DLD1 (cell line): ENCODE data around the gene SMPD3.

ENCODE experiments used
- in situ Hi-C: cut with HindIII; loops from 2 replicates; pipeline ENCODE4 v1.10.0; 2017; ENCODE audit warnings: low sequenced_read_pairs

SMPD3 gene

DNA sequence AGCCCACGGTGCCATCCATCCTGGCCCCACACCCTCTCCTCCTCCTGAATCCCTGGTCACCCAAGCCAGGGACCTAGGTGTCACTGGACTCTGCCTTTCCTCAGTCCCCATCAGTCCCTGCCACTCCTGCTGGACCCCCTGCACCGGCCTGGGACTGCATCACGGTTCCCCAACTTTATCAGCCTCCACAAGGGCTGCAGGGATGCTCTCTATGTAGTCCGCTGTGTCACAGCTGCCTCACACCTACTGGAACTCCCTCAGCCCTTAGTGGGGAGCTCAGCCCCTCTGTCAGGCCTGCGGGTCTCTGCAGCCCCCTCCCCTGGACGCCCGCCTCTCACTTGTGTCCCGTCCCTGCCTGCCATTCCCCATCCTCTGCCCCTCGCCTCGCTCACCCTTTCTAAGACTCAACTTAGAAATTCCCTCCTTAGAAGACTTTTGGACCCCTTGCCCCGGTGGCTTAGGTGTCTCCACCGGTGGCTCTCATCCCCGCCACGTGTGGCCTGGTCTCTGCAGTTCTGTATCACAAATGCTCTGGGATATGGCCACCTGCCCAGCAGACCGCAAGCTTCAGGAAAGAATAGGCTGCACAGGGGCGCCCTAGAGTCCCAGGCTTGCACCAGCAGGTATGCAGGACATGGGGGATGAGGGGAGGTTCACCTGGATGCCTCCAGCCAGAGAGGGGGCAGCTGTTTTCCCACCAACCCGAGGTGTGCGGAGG, 74.6 kb downstream of the SMPD3 start:
- in situ Hi-C loops = loop anchor here (10.0 kb wide), 1 partner anchor 51 kb away; no protein-coding TSS in a partner anchor

- in situ Hi-C loops = loop anchor here (10.0 kb wide), 1 partner anchor 52 kb away; no protein-coding TSS in a partner anchor
These were observed 75.5 kb downstream of the SMPD3 start for GRCh38 chr16:68372806-68373205.

- in situ Hi-C loops = loop anchor here (10.0 kb wide), 1 partner anchor 52 kb away; no protein-coding TSS in a partner anchor
These were observed 76.0 kb downstream of the SMPD3 start for GRCh38 chr16:68372381-68372720.

- in situ Hi-C loops = loop anchor here (10.0 kb wide), 1 partner anchor 53 kb away; no protein-coding TSS in a partner anchor
These were observed 76.5 kb downstream of the SMPD3 start for GRCh38 chr16:68371706-68372380.

- in situ Hi-C loops = loop anchor here (10.0 kb wide), 1 partner anchor 54 kb away; no protein-coding TSS in a partner anchor
These were observed 77.0 kb downstream of the SMPD3 start for GRCh38 chr16:68371276-68371651.

- in situ Hi-C loops = loop anchor here (10.0 kb wide), 1 partner anchor 54 kb away; no protein-coding TSS in a partner anchor
These were observed 77.6 kb downstream of the SMPD3 start for GRCh38 chr16:68370581-68371275.

GRCh38 chr16:68369697-68370580, 78.4 kb downstream of the SMPD3 start:
- in situ Hi-C loops = loop anchor here (10.0 kb wide), 1 partner anchor 55 kb away; no protein-coding TSS in a partner anchor

DNA sequence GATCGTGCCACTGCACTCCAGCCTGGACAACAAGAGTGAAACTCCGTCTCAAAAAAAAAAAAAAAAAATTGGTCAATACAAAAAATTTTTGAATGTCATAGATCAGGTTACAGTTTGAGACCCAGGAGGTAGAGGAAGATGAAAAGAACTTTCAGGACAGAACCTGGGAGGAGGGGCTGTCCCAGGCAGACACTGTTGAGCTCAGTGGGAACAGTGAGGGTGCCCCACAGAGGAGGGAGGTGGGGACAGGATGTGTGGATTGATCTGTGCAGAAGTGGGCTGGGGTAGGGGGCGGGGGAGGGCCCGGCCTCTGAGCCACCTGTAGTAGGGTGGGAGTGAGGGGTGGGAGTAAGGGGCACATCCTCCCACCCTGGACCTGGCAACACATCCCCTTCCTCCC, 79.1 kb downstream of the SMPD3 start:
- in situ Hi-C loops = no loop called here

DNA sequence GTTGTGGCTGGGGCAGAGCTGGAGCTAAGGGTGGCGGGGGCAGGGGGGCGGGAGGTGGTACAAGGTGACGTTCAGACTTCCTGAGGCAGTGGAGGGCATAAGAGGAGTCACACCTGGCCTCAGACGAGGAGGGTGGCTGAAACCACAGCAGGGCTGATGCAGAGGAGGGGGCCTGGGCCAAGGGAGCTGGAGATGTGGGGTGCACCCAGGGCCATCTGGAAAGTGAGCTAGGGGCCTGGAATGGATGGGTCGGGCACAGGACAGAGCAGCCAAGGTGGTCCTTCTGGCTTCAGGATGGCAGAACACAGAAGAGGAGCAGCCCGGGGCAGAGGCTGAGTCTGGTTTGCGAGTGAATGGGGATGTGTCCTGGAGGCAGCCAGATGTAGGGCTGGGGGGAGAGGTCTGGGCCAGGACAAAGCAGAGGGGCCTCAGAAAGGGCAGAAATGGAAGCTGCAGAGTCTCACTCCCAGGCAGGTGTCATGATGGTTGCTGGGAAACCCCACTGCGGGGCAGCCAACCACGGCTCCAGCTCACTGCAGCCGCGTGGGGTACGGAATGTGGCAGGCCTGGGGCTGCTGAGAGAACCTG, 79.9 kb downstream of the SMPD3 start:
- in situ Hi-C loops = no loop called here

DNA sequence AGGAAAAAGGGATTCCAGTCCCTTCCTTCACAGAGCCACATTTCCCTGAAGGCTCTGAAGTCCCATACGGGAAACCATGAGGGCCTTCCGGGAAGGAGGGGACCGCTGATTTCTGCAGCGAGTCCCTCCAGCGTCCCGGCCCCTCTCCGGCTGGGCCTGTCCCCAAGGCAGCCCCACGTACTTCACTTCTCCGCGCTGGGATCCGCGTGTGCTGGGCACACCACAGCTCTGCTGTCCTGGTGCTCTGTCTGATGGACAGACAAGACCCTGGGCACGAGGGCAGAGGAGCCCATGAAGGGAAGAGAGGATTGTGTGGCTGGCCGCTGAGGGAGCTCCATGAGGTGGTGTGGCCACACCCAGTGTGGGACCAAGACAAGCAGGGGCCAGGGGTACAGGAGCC, 80.4 kb downstream of the SMPD3 start:
- in situ Hi-C loops = no loop called here

- in situ Hi-C loops = no loop called here
These were observed 80.9 kb downstream of the SMPD3 start for GRCh38 chr16:68367440-68367839.

DNA sequence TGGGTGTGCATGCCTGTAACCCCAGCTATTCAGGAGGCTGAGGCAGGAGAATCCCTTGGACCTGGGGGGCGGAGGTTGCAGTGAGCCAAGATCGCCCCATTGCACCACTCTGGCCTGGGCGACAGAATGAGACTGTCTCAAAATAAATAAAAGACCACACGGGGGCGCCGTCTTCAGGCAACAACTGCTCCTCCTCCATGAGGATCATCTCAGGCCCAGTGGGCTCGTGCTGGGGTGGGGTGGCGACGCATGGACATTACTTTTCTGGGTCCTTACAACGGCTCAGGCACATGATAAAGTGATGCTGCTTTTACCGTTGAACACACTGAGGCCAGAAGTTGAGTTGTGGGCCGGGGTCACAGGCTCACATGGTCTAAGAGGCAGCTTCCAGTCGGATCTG, 81.3 kb downstream of the SMPD3 start:
- in situ Hi-C loops = no loop called here

- in situ Hi-C loops = no loop called here
These were observed 82.2 kb downstream of the SMPD3 start for GRCh38 chr16:68366062-68366461.

DNA sequence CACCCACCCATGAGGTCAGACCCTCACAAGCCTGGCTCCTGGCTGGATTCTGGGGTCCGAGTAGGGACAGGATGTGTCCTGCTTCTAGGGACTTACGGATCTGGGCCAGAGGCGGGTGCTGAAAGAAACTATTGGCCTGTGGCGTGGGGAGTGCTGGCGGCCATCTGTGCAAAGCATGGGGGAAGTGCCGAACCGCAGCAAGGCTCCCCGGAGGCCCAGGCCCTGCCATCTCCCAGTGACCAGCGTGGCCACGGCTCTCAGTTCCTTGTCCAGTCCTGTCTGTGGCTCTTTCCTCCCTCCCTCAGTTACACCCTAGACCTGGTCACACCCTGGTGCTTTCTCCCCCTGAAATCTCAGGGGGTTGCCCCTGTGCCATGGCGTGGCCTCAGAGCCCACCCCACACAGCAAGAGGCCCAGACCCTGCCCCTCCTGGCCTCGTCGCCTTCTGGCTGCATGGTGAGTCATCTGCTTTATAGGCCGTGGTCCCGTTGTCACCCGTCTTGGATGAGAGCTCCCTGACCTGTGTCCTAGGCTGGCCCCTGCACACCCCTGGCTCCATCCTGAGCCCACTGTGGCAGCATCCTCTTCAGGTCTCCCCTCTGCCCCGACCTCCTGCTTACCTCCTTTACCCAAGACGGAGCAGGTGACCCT, 83.0 kb downstream of the SMPD3 start:
- in situ Hi-C loops = no loop called here

GRCh38 chr16:68364561-68364998, 83.7 kb downstream of the SMPD3 start:
- in situ Hi-C loops = no loop called here

- in situ Hi-C loops = no loop called here
These were observed 84.4 kb downstream of the SMPD3 start for GRCh38 chr16:68363658-68364521.

DNA sequence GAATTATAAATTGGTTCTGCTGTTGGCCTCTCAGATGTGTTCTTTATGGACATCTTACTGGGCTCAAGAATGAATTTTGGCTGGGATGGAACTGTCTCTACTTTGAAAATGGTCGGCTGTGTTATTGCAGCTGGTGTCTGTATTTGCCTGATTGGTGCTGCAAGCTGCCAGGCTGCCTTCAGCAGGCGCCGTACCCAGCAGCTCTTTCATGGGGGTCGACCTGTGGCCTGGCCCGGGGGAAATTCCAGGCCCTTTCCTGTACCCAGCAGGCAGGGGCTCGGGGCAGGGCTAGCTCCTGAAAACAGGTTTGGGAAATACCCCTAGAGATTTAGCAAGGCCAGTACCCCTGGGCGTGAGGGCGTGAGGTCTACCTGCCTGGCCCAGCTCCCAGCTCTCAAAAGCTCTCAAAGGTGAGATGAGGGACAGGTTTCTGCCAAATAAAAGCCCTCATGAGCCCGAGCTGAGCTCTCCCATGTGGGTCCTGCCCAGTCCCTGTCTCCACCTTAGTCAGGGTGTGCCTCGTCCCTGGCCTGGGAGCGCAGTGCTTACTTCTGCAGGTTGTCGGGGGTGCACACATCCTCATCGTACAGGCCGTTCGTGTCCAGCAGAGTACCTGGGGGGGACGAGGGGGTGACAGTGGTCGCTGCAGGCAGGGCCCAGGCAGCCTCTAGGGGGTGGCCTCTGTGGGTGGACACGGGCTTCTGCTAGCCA, 85.2 kb downstream of the SMPD3 start:
- in situ Hi-C loops = no loop called here

DNA sequence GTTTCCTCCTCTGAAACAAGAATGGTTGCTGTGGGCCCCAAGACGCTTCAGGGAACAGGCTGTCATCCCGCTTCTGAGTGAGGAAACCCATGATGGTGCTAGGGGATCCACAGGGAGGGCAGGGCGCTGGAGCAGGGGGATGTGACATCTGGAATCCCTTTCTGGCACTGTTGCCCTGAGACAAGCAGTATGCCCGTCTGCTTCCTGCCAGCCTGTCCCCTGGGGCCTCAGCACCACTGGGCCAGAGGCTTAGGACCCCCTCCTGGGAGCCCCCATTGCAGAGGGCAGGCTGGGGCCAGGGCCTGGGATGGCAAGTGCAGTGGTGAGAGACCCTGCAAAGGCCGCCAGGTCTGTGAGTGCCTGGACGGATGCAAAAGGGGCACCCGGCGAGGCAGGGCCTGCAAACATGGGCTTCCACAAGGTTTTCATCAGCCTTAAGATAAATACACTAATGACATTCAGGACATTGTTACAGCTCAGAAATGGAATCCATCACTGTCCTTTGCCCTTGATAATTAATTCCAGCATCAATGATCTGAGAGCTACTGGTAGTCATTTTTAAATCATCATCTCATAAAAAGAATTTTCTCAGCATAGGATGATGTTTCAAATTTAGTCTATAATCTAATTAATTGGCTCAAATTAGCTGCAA, 85.9 kb downstream of the SMPD3 start:
- in situ Hi-C loops = no loop called here
